ENCODE data around the gene METTL25B. TPM values are rescaled to one million over a fixed set of nuclear protein-coding genes. Genes with fewer than 3 reads are reported as not detected.

METTL25B gene
- polyA plus RNA-seq, 1 donor from 2014 or later = 13.1 TPM

GRCh38 chr1:156696755-156697154 is 31.5 kb upstream of the METTL25B start:
- Histone ChIP-seq H3K79me2 (replicated peaks; ENCODE audit: insufficient read depth, low read length) (no peaks in the 10 kb centered on the region), H3K9me3 (ENCODE audit: low read length) (no peaks in the 10 kb centered on the region), H3K4me3 (ENCODE audit: low read length) (no peak overlapping the region), H3K36me3 (ENCODE audit: insufficient read depth, low read length) (no peaks in the 10 kb centered on the region), H3K9me2 (ENCODE audit: insufficient read depth, low read length) (no peaks in the 10 kb centered on the region), H3K9ac (ENCODE audit: low read length) (no peak overlapping the region), H3F3A (ENCODE audit: insufficient read depth, low read length, poor library complexity, severe bottlenecking) (no peaks in the 10 kb centered on the region), H3K27me3 (ENCODE audit: insufficient read depth, low read depth, low read length) (no peaks in the 10 kb centered on the region), H2AFZ (ENCODE audit: low read depth, low read length) (no peak overlapping the region), H3K27ac (ENCODE audit: low read length) (no peak overlapping the region), H3K4me2 (ENCODE audit: low read length) (no peak overlapping the region), H4K20me1 (ENCODE audit: insufficient read depth) (no peaks in the 10 kb centered on the region)
- TF ChIP-seq EP300 (conservative IDR thresholded peaks at IDR 0.05; ENCODE audit: poor library complexity, severe bottlenecking) = no peak

GRCh38 chr1:156697481-156697880 is 30.8 kb upstream of the METTL25B start:
- H3K27me3 ChIP-seq (ENCODE audit: insufficient read depth, low read depth, low read length) = no peaks in the 10 kb centered on the region
- H3K9me3 ChIP-seq (ENCODE audit: low read length) = no peaks in the 10 kb centered on the region
- no peaks in the 10 kb centered on the region for H3F3A ChIP-seq (ENCODE audit: insufficient read depth, low read length, poor library complexity, severe bottlenecking)
- H3K4me2 ChIP-seq (ENCODE audit: low read length) = no peak overlapping the region
- no peaks in the 10 kb centered on the region for H3K9me2 ChIP-seq (ENCODE audit: insufficient read depth, low read length)
- H3K27ac ChIP-seq (ENCODE audit: low read length) = no peak overlapping the region
- H3K36me3 ChIP-seq (ENCODE audit: insufficient read depth, low read length) = no peaks in the 10 kb centered on the region
- TF ChIP-seq EZH2 (IDR thresholded peaks at IDR 0.05; ENCODE audit: borderline replicate concordance, insufficient read depth, low read length, poor library complexity, severe bottlenecking) (no peak), SMC3 (conservative IDR thresholded peaks at IDR 0.05; ENCODE audit: poor library complexity) (no peak)
- H3K4me3 ChIP-seq (ENCODE audit: low read length) = no peak overlapping the region
- no peaks in the 10 kb centered on the region for H4K20me1 ChIP-seq (ENCODE audit: insufficient read depth)
- no peak overlapping the region for H3K9ac ChIP-seq (ENCODE audit: low read length)
- no peaks in the 10 kb centered on the region for H3K79me2 ChIP-seq (replicated peaks; ENCODE audit: insufficient read depth, low read length)
- no peak overlapping the region for H2AFZ ChIP-seq (ENCODE audit: low read depth, low read length)

- Histone ChIP-seq H3K27ac (ENCODE audit: low read length) (no peak overlapping the region), H3F3A (ENCODE audit: insufficient read depth, low read length, poor library complexity, severe bottlenecking) (no peaks in the 10 kb centered on the region), H3K36me3 (ENCODE audit: insufficient read depth, low read length) (no peaks in the 10 kb centered on the region), H3K79me2 (replicated peaks; ENCODE audit: insufficient read depth, low read length) (no peaks in the 10 kb centered on the region), H3K4me3 (ENCODE audit: low read length) (no peak overlapping the region), H3K9ac (ENCODE audit: low read length) (no peak overlapping the region), H2AFZ (ENCODE audit: low read depth, low read length) (no peak overlapping the region), H3K4me2 (ENCODE audit: low read length) (no peak overlapping the region), H3K9me2 (ENCODE audit: insufficient read depth, low read length) (no peaks in the 10 kb centered on the region), H4K20me1 (ENCODE audit: insufficient read depth) (no peaks in the 10 kb centered on the region), H3K9me3 (ENCODE audit: low read length) (no peaks in the 10 kb centered on the region), H3K27me3 (ENCODE audit: insufficient read depth, low read depth, low read length) (peaks cover 2% of the 10 kb centered on the region)
- TF ChIP-seq POLR2AphosphoS5 (IDR thresholded peaks at IDR 0.05) = no peak
- no peak for TF ChIP-seq SMC3 (conservative IDR thresholded peaks at IDR 0.05; ENCODE audit: poor library complexity)
- TF ChIP-seq TAF1 (IDR thresholded peaks at IDR 0.05; ENCODE audit: low read depth) = no peak
- no peak for TF ChIP-seq MXI1 (conservative IDR thresholded peaks at IDR 0.05; ENCODE audit: poor library complexity, severe bottlenecking)
- no peak for TF ChIP-seq EP300 (conservative IDR thresholded peaks at IDR 0.05; ENCODE audit: poor library complexity, severe bottlenecking)
- TF ChIP-seq EZH2 (IDR thresholded peaks at IDR 0.05; ENCODE audit: borderline replicate concordance, insufficient read depth, low read length, poor library complexity, severe bottlenecking) = no peak
- no peak for TF ChIP-seq CTCF (IDR thresholded peaks at IDR 0.05; ENCODE audit: poor library complexity, severe bottlenecking)
- TF ChIP-seq RAD21 (conservative IDR thresholded peaks at IDR 0.05) = no peak
- no peak for TF ChIP-seq REST (IDR thresholded peaks at IDR 0.05; ENCODE audit: borderline replicate concordance)
These were observed 29.3 kb upstream of the METTL25B start for GRCh38 chr1:156698995-156699394.
